ENCODE measurements around the gene SEC22A. TPM values are rescaled to one million over a fixed set of nuclear protein-coding genes. Genes with fewer than 3 reads are reported as not detected.
A peak's percentile ranks its signal among the peaks of the same experiment; 100 is the strongest.

The SEC22A gene
- total and polyA plus RNA-seq, 2 of the 13 experiments (the other 11 are each of a cell fraction or from before 2014, with no cell fraction given): 14.1 to 17.3 TPM

DNA sequence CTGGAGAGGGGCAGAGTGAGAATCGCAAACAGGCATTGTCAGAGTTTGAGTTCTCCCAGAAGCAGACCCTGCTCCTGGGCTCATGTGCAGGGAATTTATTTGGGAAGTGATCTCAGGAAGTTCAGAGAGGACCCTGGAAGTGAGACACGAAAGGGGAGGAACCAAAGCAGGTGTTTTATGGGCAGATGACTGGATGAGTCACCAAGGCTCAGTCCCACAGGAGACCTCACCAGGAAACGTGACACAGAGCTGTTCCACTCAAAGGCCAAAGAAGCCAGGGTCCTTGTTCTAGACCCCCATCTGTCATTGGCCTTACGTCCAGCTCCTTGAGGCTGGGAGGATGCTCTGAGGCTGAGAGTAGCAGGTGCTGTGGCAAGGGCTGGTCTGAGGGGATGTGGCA is 43.4 kb upstream of the SEC22A start:
- H3K9me3 ChIP-seq (ENCODE audit: low read length): no peaks in the 10 kb centered on the region
- WGBS (ENCODE audit: low lambda C conversion rate): 86% methylated on average over 4 of the region's 4 CpGs
- peaks cover 25 to 75% of the 10 kb centered on the region in 2 experiments for H3K36me3 ChIP-seq (replicated peaks in 1 of 2; ENCODE audit: control insufficient read depth in 1 of 2, insufficient read depth in 2 of 2, low read length in 2 of 2)
- in situ Hi-C loops (cut with HindIII; ENCODE audit: extremely low pct_ligation_motif_present, low pct_unique_long_range_greater_than_20kb): no loop called here
- intact Hi-C loops (cut with micrococcal nuclease; ENCODE audit: unreplicated experiment): no loop called here
- ChIA-PET CTCF (ENCODE audit: low intra/inter-chr PET ratio, low total read pairs) (no interaction called here), POLR2A (interaction anchor here (1.4 to 2.2 kb wide), 4 partner anchors 15 to 90 kb away, joined by 3 to 15 read pairs (median 5); partner anchors contain the start of gene SEC22A)
- TF ChIP-seq ETV5 (CRISPR knock-in tag; IDR thresholded peaks at IDR 0.05; ENCODE audit: borderline replicate concordance) (0 out of 2 replicates have a peak, but pooled peaks have one; percentile 4), YEATS2 (CRISPR knock-in tag; IDR thresholded peaks at IDR 0.05; ENCODE audit: borderline replicate concordance) (peak; percentile 34; the same call in 1 of the 2 replicates), TRIM24 (CRISPR knock-in tag; IDR thresholded peaks at IDR 0.05) (0 out of 2 replicates have a peak, but pooled peaks have one; percentile 4), ZNF644 (CRISPR knock-in tag; IDR thresholded peaks at IDR 0.05; ENCODE audit: low read depth) (no peak), ZNF10 (CRISPR knock-in tag; IDR thresholded peaks at IDR 0.05; ENCODE audit: borderline replicate concordance, low read depth) (no peak), FOSL2 (CRISPR knock-in tag; IDR thresholded peaks at IDR 0.05) (peak; percentile 58), SOX6 (IDR thresholded peaks at IDR 0.05) (no peak), SOX6 (CRISPR knock-in tag; IDR thresholded peaks at IDR 0.05) (peak; percentile 45), ZNF3 (CRISPR knock-in tag; IDR thresholded peaks at IDR 0.05) (peak; percentile 13; the same call in 1 of the 2 replicates), STAG1 (CRISPR knock-in tag; IDR thresholded peaks at IDR 0.05) (no peak)
- TF ChIP-seq, protein P1, sequence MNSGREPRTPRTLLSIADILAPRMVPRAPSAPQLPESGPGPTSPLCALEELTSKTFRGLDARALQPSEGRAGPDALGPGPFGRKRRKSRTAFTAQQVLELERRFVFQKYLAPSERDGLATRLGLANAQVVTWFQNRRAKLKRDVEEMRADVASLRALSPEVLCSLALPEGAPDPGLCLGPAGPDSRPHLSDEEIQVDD (CRISPR knock-in tag; IDR thresholded peaks at IDR 0.05; ENCODE audit: borderline replicate concordance): no peak
- TF ChIP-seq, protein P2, sequence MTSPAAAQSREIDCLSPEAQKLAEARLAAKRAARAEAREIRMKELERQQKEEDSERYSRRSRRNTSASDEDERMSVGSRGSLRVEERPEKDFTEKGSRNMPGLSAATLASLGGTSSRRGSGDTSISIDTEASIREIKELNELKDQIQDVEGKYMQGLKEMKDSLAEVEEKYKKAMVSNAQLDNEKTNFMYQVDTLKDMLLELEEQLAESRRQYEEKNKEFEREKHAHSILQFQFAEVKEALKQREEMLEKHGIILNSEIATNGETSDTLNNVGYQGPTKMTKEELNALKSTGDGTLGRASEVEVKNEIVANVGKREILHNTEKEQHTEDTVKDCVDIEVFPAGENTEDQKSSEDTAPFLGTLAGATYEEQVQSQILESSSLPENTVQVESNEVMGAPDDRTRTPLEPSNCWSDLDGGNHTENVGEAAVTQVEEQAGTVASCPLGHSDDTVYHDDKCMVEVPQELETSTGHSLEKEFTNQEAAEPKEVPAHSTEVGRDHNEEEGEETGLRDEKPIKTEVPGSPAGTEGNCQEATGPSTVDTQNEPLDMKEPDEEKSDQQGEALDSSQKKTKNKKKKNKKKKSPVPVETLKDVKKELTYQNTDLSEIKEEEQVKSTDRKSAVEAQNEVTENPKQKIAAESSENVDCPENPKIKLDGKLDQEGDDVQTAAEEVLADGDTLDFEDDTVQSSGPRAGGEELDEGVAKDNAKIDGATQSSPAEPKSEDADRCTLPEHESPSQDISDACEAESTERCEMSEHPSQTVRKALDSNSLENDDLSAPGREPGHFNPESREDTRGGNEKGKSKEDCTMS (CRISPR knock-in tag; conservative IDR thresholded peaks at IDR 0.05): no peak
- DNase-seq (ENCODE audit: low spot score) (no peak), ATAC-seq (no peak), FAIRE-seq (no peak)
- peak overlapping the region; percentile 48 for H3K27ac ChIP-seq (ENCODE audit: extremely low read length, insufficient read depth, low read length)
- H3K27me3 ChIP-seq (ENCODE audit: control insufficient read depth in 1 of 2, insufficient read depth in 2 of 2, low read length in 2 of 2): no peaks in the 10 kb centered on the region
- peaks cover 7% of the 10 kb centered on the region; the same call in 1 of the 2 replicates for H4K20me1 ChIP-seq (ENCODE audit: insufficient read depth, low read length)
- peaks cover 26% of the 10 kb centered on the region for H3K4me1 ChIP-seq (ENCODE audit: insufficient read depth, low read length)
- H3K9ac ChIP-seq (ENCODE audit: insufficient read depth, low read depth, low read length): no peak overlapping the region
- no peak overlapping the region for H3K4me2 ChIP-seq (ENCODE audit: low read depth, low read length)
- no peaks in the 10 kb centered on the region for H3K79me2 ChIP-seq (ENCODE audit: insufficient read depth, low read length)
- no TSS peak for BruUV-seq (replicated peaks)
- no peak overlapping the region for H3K4me3 ChIP-seq (replicated peaks in 1 of 3; ENCODE audit: insufficient read depth in 1 of 3, low read depth in 2 of 3, low read length in 3 of 3)
- H2AFZ ChIP-seq (ENCODE audit: low read length): no peak overlapping the region
